GM18499 (cell line): ENCODE results near the gene ETHE1.
A peak's percentile ranks its signal among the peaks of the same experiment; 100 is the strongest.
"Not testable (repeated sequence)": the region's sequence is repeated elsewhere in the genome, so short reads cannot be mapped to it uniquely, and the experiment has no call there.

Source experiments
- ATAC-seq: cut with Tn5 transposase; IDR thresholded peaks from one replicate; pipeline ENCODE4 v1.9.1; 2021; ENCODE audit warnings: moderate number of reproducible peaks; ENCODE audit not compliant: insufficient read depth, unreplicated experiment

ETHE1 gene

GRCh38 chr19:43552616-43553015, 25.6 kb upstream of the ETHE1 start:
- ATAC-seq = no peak

GRCh38 chr19:43552198-43552450, 25.1 kb upstream of the ETHE1 start:
- no peak for ATAC-seq

DNA sequence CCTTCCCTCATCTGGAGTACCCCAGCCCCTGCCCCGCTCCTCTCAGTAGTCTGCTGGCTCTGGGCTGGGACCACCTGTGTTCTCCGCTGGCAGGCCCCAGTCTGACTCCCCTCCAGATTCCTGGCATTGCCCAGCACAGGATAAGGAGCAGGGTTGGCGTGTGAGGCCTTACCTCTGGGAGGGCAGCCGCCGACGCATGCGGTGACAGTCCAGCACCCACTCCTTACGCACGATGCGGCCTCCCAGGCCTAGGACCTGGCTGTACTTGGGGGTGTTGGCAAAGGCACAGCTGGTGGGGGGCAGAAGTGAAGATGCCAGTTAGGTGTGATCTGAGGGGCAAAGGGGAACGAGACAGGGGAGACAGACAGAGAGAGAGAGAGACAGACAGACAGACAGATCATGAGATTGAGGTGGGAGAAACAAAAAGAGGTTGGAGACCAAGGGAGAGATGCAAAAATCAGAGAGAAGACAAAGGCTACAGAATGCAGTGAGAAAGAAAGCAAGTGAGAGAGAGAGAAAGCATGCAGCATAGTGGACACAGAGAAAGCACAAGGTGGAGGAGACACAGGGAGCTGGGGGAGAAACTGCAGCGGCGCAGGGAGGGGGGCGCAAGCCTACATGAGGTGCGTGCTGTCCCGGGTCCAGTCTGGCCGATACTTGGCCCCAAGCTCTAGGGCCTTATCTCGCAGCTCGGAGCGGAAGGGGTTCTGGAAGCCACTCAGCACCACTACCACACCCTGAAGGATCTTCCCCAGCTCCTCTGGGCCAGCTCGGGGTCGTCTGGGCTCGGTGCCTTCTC, 24.6 kb upstream of the ETHE1 start:
- no peak for ATAC-seq

DNA sequence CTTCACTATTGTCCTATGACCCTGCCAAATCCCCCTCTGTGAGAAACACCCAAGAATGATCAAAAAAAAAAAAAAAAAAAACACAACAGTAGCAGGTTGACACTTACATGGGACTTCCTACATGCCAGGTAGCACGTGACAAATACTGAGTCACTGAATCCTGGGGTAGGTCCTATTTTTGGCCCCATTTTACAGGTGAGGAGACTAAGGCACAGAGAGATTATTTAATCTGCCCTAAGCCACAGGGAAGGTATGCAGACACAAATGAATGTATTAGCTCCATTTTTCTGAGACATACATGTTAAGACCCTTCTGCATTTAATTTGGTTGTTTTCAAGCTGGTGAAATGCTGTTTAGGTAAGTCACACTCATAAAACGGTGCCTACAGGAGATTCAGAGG, 21.7 kb upstream of the ETHE1 start:
- ATAC-seq = no peak

- not testable (repeated sequence) for ATAC-seq
Measured at GRCh38 chr19:43547926-43548325, 20.9 kb upstream of the ETHE1 start.

GRCh38 chr19:43546581-43546980, 19.6 kb upstream of the ETHE1 start:
- no peak for ATAC-seq

DNA sequence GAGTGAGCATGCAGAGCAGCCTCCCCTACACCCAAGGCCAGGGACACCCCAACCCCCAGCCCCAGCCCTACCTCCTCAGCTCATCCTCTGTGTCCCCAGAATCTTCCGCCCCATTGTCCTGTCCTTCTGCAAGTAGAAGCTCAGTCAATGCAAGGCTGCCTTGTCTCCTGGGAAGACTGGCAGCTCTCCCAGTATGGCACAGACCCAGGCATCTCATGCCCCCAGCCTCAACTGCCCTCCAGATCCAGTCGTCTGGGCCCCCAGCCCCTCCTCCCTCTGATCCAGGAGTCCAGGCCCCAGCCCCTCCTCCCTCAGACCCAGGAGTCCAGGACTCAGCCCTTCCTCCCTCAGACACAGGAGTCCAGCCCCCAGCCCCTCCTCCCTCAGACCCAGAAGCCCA, 19.0 kb upstream of the ETHE1 start:
- ATAC-seq = no peak

DNA sequence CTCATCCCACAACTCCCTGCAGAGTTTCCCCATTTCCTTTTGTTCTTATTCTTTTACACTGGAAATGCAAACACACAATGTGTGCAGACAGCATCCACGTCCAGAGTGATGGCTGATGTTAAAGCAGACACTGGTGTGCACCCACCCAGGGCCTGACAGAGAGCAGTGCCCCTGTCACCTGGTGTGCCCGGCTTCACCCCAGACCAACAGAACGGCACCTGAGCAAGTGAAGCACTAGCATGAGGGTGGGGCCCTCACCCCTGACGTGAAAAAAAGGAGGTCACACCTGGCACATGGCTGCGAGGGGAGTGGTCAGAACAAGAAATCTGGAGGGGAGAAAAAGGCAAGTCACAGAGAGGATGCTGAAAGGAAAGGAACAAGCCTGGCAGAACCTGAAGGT, 18.3 kb upstream of the ETHE1 start:
- no peak for ATAC-seq

DNA sequence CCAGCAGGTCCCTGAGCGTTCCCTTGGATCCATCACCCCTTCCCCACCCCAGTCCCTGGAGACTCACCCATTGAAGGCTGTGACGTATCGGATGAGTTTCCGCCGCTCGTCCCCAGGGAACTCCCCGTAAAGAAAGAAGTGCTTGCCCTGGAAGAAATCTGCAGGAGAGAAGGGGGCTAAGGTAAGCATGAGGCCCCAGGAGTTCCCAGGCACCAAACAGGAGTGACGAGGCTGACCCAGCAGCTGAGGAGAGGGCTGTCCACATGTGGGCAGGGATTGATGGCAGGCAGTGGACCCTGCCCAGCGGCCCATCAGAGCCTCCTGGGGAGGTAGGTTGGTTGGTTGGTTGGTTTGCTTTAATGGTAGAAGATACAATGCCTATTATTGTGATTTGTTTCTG, 17.1 kb upstream of the ETHE1 start:
- ATAC-seq = no peak

GRCh38 chr19:43541920-43542650, 15.1 kb upstream of the ETHE1 start:
- ATAC-seq = no peak

- ATAC-seq = no peak
Measured at GRCh38 chr19:43540381-43540780, 13.4 kb upstream of the ETHE1 start.

- no peak for ATAC-seq
Measured at GRCh38 chr19:43538922-43539321, 11.9 kb upstream of the ETHE1 start.

GRCh38 chr19:43534816-43535761, 8.1 kb upstream of the ETHE1 start:
- ATAC-seq = no peak

- ATAC-seq = no peak
Measured at GRCh38 chr19:43534305-43534815, 7.4 kb upstream of the ETHE1 start.

DNA sequence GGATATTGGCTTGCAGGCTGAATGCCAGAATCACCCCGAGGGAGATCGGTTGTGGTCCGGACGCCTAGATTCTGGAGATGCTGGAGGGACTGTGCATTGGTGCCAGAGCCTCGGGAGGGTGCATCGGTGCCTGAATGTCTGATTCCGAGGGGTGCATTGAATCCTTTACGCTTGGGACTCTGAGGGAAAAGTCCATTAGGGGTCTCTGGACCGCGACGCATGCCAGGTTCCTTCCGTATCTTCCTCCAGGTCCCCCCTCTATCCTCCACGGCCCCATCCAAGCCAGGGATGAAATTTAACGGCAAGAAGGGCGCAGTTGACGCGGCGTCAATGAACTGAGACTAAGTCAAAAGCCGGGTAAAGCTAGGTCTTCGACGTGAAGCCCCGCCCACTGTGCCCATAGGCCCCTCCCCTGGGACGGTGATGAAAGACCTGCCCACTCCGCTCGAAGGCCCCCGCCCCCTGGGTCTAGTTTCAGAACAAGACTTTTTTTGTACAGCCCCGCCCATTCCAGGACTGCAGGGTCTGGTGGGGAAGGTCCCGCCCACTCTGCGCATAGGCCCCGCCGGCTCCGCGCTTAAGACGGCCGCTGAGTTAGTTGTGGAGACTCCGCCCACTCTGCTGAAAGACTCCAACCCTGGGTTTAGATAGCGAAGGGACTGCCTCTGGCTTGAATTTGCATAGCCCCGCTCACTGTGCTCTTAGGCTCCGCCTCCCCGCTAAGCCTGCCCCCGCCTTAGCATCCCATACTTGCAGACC, 6.7 kb upstream of the ETHE1 start:
- peak; percentile 44 for ATAC-seq

DNA sequence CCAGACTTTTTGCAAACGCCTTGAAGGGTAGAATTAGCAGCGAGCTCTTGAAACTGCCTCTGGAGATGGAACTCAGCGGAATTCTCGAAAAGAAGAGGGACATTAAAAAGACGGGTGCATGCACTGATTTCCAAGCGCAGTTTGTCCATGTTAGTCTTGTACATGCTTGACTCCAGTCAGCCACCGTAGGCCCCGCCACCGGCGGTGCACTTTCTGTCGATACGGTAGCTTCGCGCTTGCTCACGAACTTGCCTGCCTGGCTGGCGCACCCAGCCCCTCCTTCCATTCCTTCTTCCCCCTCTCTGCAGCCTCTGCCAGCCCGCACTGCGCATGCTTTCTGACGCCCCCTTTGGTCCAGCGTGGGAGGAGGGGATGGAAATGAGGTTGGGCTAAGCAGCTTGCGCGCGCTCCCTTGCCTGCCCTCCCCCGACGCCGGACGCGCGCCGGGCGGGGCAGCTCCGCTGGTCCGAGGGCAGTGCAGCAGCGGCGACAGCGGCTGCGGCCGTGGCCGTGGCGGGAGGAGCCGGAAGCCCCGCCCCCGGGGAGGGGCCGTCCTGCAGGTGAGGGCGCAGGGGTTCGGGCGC, 6.1 kb upstream of the ETHE1 start, which contains the start of gene ZNF575:
Gene ZNF575 (plus strand): TSS at position 227 of the 584 bp plus-strand sequence. CDS start 1,235 bp downstream, outside the sequence.
- ATAC-seq = peak; percentile 46

- no peak for ATAC-seq
Measured at GRCh38 chr19:43532571-43532961, 5.6 kb upstream of the ETHE1 start.

DNA sequence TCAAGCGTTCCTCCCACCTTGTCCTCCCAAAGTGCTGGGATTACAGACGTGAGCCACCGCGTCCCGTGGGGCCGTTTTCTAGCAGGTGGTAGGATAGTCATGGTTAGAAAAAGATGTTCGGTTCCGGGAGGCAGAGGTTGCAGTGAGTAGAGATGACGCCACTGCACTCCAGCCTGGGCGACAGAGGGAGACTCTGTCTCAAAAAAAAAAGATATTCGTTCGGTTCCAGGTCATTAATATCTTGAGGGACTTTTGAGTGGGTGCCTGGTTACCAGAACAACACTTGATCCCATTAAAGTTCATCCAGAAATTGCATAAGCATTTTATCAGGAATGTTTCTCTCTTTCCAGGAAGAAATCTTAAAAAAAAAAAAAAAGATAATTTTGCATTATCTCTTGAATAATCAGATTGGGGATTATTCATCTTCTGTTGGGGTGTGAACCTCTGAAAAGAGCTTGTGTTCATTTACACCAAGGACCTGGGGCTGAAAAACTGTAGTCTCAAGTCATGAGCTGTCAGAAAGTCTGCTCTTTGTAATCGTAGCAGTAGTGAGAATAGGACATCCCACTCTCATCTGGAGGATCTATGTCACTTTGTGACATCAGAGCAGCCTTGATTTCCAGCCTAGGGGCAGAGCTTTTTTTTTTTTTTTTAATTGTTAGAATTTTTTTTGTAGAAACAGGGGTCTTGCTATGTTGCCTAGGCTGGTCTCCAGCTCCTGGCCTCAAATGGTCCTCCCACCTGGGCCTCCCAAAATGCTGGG, 1.0 kb upstream of the ETHE1 start:
- no peak for ATAC-seq
